SU-DHL-6 (cell line): Measurements from ENCODE around the gene ICE1.

ENCODE experiments used
- H2AFZ ChIP-seq: fragments of 200-600 bp; sonication (generic); 2 replicates; pipeline ENCODE4 v1.6.1; 2014; ENCODE audit warnings: low read depth, mild to moderate bottlenecking, moderate library complexity, mixed read lengths, antibody characterized with exemption, low read length; ENCODE audit not compliant: severe bottlenecking
- H3F3A ChIP-seq: fragments of 200-600 bp; shearing (Covaris generic); 2 replicates; pipeline ENCODE4 v1.6.0; 2016; ENCODE audit warnings: antibody characterized with exemption, mild to moderate bottlenecking; ENCODE audit not compliant: insufficient read depth
- H3K27ac ChIP-seq: fragments of 200-600 bp; sonication (generic); 2 replicates; pipeline ENCODE4 v1.5.1; 2016; ENCODE audit warnings: low read depth, mild to moderate bottlenecking, low read length, moderate library complexity, mixed read lengths
- H3K27me3 ChIP-seq: fragments of 200-600 bp; sonication (generic), shearing (Covaris generic); 2 replicates; pipeline ENCODE4 v1.6.0; 2014; ENCODE audit warnings: mild to moderate bottlenecking, low read length
- H3K36me3 ChIP-seq: fragments of 200-600 bp; sonication (generic); 2 replicates; pipeline ENCODE4 v1.6.1; 2014; ENCODE audit warnings: mild to moderate bottlenecking, low read length, mixed read lengths
- H3K4me2 ChIP-seq: fragments of 300-600, 200-600 bp; shearing (Covaris generic), sonication (generic); 2 replicates; pipeline ENCODE4 v1.6.0; 2014; ENCODE audit warnings: low read length, low read depth, mild to moderate bottlenecking; ENCODE audit not compliant: poor library complexity, severe bottlenecking
- H3K4me3 ChIP-seq: fragments of 200-600 bp; sonication (generic); 2 replicates; pipeline ENCODE4 v1.5.1; 2014; ENCODE audit warnings: antibody characterized with exemption, low read length, mild to moderate bottlenecking, mixed read lengths; ENCODE audit not compliant: insufficient read depth, poor library complexity, severe bottlenecking
- H3K79me2 ChIP-seq: fragments of 200-600 bp; sonication (generic); 2 replicates; pipeline ENCODE4 v1.6.1; 2014; ENCODE audit warnings: mild to moderate bottlenecking, low read length, moderate library complexity; ENCODE audit not compliant: insufficient read depth
- H3K9ac ChIP-seq: fragments of 200-600 bp; sonication (generic); 2 replicates; pipeline ENCODE4 v1.7.0; 2014; ENCODE audit warnings: mild to moderate bottlenecking, low read length
- H3K9me2 ChIP-seq: fragments of 200-600 bp; sonication (generic); replicated peaks from 2 replicates; pipeline ENCODE4 v1.6.1; 2014; ENCODE audit warnings: low read length; ENCODE audit not compliant: insufficient read depth
- H3K9me3 ChIP-seq: fragments of 200-600 bp; sonication (generic); 2 replicates; pipeline ENCODE4 v1.6.1; 2014; ENCODE audit warnings: low read length, mixed read lengths; ENCODE audit not compliant: insufficient read depth
- H4K20me1 ChIP-seq: fragments of 200-600 bp; sonication (generic); 2 replicates; pipeline ENCODE4 v1.6.1; 2014; ENCODE audit warnings: low read depth, mild to moderate bottlenecking, antibody characterized with exemption, low read length, moderate library complexity, mixed read lengths
- EZH2phosphoT487 ChIP-seq: fragments of 200-600 bp; sonication (generic), shearing (Covaris generic); conservative IDR thresholded peaks from 2 replicates; pipeline ENCODE4 v1.6.1; 2018; ENCODE audit warnings: mild to moderate bottlenecking, antibody characterized with exemption, low read length, moderate library complexity, mixed read lengths
- TF ChIP-seq, protein P1 (sequence below): fragments of 200-600 bp; sonication (generic); IDR thresholded peaks from one replicate; pipeline ENCODE4 v1.5.1; 2017; ENCODE audit warnings: antibody characterized with exemption, mild to moderate bottlenecking, low read length, moderate library complexity; ENCODE audit not compliant: insufficient read depth, poor library complexity, severe bottlenecking

Gene ICE1

DNA sequence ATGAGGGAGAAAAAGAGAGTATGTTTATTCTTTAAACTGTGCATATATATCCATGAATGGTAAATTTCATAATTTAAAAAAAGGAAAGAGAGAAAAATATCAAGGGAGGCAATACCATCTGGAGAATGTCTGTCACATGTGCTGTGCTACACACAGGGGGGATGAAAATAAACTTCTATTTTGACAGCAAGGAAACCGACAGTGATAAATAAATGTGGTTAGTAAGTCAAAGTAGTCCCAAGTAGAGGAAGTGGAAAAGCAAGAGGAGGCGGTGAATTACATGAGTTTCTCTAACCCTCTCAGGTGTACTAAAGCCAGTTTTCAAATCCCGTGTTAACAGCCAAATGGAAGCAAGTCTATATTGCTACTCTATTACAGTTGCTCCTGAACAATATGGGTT lies 83.3 kb downstream of the ICE1 start:
- Histone ChIP-seq H3K79me2 (no peaks in the 10 kb centered on the region), H3K9me3 (no peaks in the 10 kb centered on the region), H3K4me2 (no peak overlapping the region), H3K9ac (no peak overlapping the region), H3K27me3 (no peaks in the 10 kb centered on the region), H3K36me3 (no peaks in the 10 kb centered on the region), H3K9me2 (no peaks in the 10 kb centered on the region), H3K4me3 (no peak overlapping the region), H3F3A (no peaks in the 10 kb centered on the region), H3K27ac (no peak overlapping the region), H4K20me1 (no peaks in the 10 kb centered on the region), H2AFZ (no peak overlapping the region)
- TF ChIP-seq, protein P1, sequence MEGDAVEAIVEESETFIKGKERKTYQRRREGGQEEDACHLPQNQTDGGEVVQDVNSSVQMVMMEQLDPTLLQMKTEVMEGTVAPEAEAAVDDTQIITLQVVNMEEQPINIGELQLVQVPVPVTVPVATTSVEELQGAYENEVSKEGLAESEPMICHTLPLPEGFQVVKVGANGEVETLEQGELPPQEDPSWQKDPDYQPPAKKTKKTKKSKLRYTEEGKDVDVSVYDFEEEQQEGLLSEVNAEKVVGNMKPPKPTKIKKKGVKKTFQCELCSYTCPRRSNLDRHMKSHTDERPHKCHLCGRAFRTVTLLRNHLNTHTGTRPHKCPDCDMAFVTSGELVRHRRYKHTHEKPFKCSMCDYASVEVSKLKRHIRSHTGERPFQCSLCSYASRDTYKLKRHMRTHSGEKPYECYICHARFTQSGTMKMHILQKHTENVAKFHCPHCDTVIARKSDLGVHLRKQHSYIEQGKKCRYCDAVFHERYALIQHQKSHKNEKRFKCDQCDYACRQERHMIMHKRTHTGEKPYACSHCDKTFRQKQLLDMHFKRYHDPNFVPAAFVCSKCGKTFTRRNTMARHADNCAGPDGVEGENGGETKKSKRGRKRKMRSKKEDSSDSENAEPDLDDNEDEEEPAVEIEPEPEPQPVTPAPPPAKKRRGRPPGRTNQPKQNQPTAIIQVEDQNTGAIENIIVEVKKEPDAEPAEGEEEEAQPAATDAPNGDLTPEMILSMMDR: no peak
- no peak for TF ChIP-seq EZH2phosphoT487

DNA sequence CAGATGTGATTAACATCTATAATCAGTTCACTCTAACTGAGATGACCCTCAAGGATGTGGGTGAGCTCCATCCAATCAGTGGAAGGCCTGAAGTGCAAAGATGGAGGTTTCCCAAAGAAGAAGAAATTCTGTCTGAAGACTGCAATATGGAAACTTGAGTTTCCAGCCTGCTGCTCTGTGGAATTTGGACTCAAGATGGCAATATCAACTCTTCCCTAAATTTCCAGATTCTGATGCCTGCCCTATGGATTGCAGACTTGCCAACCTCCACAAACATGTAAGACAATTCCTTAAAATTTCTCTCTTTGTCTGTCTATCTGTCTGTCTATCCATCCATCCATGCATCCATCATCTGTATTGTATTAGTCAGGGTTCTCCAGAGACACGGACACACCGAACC lies 85.9 kb downstream of the ICE1 start:
- Histone ChIP-seq H3K27ac (no peak overlapping the region), H3K9me3 (no peaks in the 10 kb centered on the region), H3K27me3 (no peaks in the 10 kb centered on the region), H2AFZ (no peak overlapping the region), H3F3A (no peaks in the 10 kb centered on the region), H3K9ac (no peak overlapping the region), H3K79me2 (no peaks in the 10 kb centered on the region), H3K9me2 (no peaks in the 10 kb centered on the region), H3K36me3 (no peaks in the 10 kb centered on the region), H4K20me1 (no peaks in the 10 kb centered on the region), H3K4me3 (no peak overlapping the region), H3K4me2 (no peak overlapping the region)
- TF ChIP-seq, protein P1: no peak
- no peak for TF ChIP-seq EZH2phosphoT487

DNA sequence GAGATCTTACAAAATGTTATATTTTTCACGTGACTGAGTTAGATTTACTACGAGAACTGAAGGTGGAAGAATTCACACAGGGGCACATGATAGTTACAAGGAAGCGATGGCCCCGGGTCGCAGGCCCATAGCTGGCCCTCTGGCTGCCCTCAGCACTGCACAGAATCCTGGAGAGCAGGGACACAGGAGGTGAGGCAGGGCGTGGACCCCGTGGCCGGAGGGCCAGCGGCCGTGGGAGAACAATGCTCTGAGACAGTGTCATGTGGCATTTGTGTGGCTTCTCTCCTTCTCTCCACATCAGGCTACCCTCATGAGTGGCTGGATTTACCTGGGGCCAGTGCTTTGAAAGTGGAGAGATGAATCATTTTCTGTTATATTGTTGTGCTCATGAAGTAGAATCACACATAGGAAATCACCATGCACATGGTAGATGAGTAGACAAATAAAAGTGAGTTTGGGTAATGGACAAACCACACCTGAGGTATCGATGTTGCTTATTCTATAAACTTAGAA lies 89.5 kb downstream of the ICE1 start:
- no peak overlapping the region for H3K27ac ChIP-seq
- H3K27me3 ChIP-seq: no peaks in the 10 kb centered on the region

More for the DNA sequence above, 89.5 kb downstream of the ICE1 start:
- no peak overlapping the region for H3K9ac ChIP-seq
- TF ChIP-seq EZH2phosphoT487: no peak
- TF ChIP-seq, protein P1: no peak
- no peaks in the 10 kb centered on the region for H3K79me2 ChIP-seq
- H3K4me3 ChIP-seq: no peak overlapping the region
- H3F3A ChIP-seq: no peaks in the 10 kb centered on the region
- H4K20me1 ChIP-seq: no peaks in the 10 kb centered on the region
- no peak overlapping the region for H3K4me2 ChIP-seq
- H2AFZ ChIP-seq: no peak overlapping the region
- no peaks in the 10 kb centered on the region for H3K36me3 ChIP-seq
- no peaks in the 10 kb centered on the region for H3K9me3 ChIP-seq
- no peaks in the 10 kb centered on the region for H3K9me2 ChIP-seq
